ENCODE data around the gene ABHD4.

DNA sequence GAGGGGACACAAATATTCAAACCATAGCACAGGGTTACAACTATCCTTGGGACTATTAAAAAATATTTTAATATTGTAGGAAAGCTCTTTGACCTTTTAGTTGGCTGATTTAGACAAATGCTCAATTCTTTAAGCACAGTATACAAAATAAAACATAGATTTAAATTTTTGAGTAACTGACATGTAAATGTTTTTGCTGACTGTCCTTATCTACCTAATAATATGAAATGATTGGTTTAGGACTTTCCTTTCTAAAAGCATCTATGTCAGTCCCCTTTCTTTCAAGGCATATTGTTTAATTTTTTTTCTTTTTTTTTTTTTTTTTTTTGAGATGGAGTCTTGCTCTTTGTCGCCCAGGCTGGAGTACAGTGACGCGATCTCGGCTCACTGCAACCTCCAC lies 62.6 kb downstream of the ABHD4 start:
- no peak for TF ChIP-seq CTCF (IDR thresholded peaks at IDR 0.05)
- TF ChIP-seq POLR2A (IDR thresholded peaks at IDR 0.05), result no peak
